GM12892 (cell line): ENCODE results near the gene CLDN24.

Experiments used
- POLR2A ChIP-seq: IDR thresholded peaks from 2 replicates; pipeline ENCODE4 v1.6.1; 2011; ENCODE audit warnings: low read depth, low read length, control low read depth
- TAF1 ChIP-seq: IDR thresholded peaks from 2 replicates; pipeline ENCODE4 v1.6.1; 2011; ENCODE audit warnings: low read depth, mild to moderate bottlenecking, control low read depth, low read length, borderline replicate concordance

DNA sequence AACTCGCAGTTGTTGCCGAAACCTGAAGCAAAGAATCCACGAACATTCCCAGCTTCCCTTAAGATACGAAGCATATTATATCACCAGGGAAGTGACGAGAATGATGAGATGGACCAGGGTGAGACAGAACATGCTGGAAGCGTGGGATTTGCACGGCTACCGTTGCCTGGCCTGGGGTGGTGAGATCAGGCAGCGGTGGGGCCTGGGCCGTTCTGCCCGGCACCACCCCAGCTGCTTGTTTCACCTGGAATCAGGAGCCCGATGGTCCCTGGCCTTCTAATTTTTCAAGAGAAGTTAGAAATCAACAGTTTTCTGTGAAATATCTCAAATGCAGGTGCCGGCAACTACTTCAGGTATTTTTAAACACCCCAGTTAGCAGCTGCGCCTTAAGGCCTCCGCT lies 7.9 kb downstream of the CLDN24 start:
- TF ChIP-seq TAF1 (no peak), POLR2A (no peak)
